Fibroblast of the aortic adventitia (primary cell): ENCODE data around the gene BLOC1S1. TPM values are rescaled to one million over a fixed set of nuclear protein-coding genes. Genes with fewer than 3 reads are reported as not detected.

Source experiments
- DNase-seq: peaks from one replicate; pipeline ENCODE4 v3.0.0-alpha.2; 2010; ENCODE audit warnings: low read depth
- H3K4me3 ChIP-seq: 2 replicates; pipeline ENCODE4 v1.5.1; 2011; ENCODE audit warnings: low read depth, mild to moderate bottlenecking, control low read depth, low read length, moderate library complexity
- total RNA-seq: library from RNA; depleted of rRNA; stranded (reverse); fragments of >200 nt; gene quantifications from 2 replicates; pipeline ENCODE4 v1.2.3, GENCODE V29; 2012; ENCODE audit warnings: low replicate concordance
- TF ChIP-seq, protein P1 (sequence below): IDR thresholded peaks from 2 replicates; pipeline ENCODE4 v1.5.1; 2011; ENCODE audit warnings: mild to moderate bottlenecking, low read length, control low read depth, inconsistent platforms; ENCODE audit not compliant: insufficient read depth

BLOC1S1 gene
- 64.1 and 70.2 TPM in 2 replicates for total RNA-seq

DNA sequence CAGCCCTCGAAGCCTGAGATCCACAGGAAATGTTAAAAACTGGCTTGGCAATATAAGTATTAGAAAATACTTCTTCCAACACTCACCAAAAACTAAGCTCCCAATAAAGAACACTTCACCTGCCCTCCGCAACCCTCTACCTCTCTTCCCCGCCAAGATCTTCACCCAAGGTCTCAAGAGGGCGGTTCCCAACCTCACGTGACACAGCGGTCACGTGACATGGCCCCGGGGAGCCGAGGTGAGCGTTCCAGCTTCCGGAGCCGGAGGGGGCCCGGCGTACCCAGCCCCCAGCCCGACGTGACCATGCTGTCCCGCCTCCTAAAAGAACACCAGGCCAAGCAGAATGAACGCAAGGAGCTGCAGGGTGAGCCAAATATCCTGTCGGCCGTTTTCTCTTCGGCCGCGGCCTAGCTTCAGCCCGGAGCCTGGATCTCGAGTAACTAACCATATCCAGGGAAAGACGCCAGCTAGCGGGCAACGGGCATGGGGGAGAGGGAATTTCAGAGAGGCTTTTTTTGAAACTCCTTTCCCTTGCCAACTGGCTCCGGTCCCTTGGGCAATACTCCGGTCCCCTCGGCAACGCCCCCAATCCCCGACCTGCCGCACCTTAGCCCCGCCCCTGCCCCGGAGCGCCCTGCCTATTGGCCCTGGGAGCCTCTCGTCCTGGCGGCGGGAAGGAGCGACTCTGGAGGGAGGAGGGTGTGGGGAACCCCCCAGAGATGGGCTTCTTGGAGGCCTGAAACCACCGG, at the start of gene BLOC1S1:
BLOC1S1 (plus strand) TSS at position 214 of the 749 bp plus-strand sequence; CDS start at position 220, 6 bp downstream.
- TF ChIP-seq, protein P1, sequence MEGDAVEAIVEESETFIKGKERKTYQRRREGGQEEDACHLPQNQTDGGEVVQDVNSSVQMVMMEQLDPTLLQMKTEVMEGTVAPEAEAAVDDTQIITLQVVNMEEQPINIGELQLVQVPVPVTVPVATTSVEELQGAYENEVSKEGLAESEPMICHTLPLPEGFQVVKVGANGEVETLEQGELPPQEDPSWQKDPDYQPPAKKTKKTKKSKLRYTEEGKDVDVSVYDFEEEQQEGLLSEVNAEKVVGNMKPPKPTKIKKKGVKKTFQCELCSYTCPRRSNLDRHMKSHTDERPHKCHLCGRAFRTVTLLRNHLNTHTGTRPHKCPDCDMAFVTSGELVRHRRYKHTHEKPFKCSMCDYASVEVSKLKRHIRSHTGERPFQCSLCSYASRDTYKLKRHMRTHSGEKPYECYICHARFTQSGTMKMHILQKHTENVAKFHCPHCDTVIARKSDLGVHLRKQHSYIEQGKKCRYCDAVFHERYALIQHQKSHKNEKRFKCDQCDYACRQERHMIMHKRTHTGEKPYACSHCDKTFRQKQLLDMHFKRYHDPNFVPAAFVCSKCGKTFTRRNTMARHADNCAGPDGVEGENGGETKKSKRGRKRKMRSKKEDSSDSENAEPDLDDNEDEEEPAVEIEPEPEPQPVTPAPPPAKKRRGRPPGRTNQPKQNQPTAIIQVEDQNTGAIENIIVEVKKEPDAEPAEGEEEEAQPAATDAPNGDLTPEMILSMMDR, result no peak
- DNase-seq, result peak; percentile 93
- peak within 1 kb of the TSS; percentile 77 for H3K4me3 ChIP-seq

DNA sequence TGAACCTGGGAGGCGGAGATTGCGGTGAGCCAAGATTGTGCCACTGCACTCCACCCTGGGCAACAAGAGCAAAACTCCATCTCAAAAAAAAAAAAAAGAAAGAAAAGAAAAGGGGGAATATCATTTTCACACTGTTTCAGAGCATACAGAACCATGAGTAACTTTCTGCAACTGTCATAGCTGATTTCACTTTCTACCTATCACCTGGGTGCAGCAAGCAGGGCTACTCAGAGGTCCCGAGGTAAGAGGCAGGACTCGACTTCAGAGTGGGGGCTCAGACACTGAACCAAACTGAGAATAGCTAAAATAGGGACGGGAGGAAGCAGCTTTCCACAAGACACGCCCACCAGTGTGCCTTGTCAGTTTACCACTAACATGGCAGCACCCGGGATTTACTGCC, 49.3 kb upstream of the BLOC1S1 start:
- no peak overlapping the region for H3K4me3 ChIP-seq
- TF ChIP-seq, protein P1, result no peak

DNA sequence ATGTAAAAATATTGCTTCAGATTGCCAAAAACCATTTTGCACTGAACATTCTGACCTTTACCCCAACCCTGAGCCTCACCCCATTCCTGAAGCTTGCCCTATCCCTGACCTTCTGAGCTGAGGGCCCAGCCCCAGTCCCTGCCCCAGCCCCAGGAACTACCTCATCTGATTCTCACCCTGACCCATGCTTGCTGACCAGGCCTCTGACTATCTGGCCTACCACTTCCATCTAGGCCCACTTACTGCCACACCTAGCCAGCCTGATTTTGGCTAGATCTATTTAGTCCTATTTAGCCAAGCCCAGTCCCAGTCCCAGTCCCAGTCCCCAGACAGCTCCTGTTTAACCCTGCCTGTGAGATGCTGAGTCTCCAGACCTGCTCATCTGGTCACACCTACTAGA, 45.6 kb upstream of the BLOC1S1 start:
- DNase-seq, result no peak
- TF ChIP-seq, protein P1, result no peak
- no peak overlapping the region for H3K4me3 ChIP-seq

More for the DNA sequence above, 49.3 kb upstream of the BLOC1S1 start:
- DNase-seq, result no peak

DNA sequence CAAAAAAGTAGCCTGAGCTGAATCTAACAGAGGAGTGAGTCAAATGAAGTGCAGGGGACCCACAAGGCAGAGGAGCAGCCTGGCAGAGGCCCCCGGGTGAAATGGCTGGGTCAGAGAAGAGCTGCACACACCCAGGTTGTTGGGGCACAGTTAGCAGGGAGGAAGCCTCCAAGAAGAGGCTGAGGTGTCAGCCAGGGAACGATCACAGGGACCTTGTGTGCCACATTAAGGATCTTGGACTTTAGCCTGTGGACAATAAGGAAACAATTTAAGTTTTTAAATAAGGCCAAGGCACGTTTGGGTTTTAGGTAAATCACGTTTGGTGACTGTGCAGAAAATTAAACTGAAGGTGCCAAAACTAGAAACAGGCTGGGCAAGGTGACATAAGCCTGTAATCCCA, 44.1 kb upstream of the BLOC1S1 start:
- TF ChIP-seq, protein P1, result no peak
- no peak for DNase-seq
- no peak overlapping the region for H3K4me3 ChIP-seq

DNA sequence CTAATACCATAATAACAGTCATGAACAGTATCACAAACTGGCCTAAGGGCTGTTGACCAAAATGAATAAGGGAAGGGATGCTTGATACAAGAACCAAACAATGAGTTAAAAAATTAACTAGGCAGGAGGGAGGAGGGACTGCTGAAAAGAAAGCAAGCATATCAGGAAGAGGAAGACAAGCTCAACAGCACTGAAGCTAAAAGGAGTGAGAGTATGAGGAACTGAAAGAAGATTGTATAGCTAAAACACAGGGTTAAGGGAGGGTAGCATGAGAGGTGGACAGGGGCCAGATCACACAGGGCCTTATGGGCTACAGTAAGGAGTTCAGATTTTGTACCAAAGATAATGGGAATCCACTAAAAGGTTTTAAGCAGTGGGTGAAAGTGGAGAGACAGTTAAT, 42.2 kb upstream of the BLOC1S1 start:
- H3K4me3 ChIP-seq, result no peak overlapping the region
- DNase-seq, result no peak
- TF ChIP-seq, protein P1, result no peak

DNA sequence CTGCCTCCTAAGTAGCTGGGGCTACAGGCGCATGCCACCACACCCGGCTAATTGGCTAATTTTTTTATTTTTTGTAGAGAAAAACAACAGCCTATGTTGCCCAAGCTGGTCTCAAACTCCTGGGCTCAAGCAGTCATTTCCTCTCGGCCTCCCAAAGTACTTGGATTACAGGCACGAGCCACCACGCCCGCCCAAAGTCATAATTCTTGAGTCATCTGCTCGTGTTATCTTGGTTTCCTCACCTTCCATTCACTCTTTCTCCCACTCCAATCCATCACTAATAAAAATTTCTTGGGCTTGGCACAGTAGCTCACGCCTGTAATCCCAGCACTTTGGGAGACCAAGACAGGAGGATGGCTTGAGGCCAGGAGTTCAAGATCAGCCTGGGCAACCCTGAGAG, 40.2 kb upstream of the BLOC1S1 start:
- TF ChIP-seq, protein P1, result no peak
- H3K4me3 ChIP-seq, result no peak overlapping the region
- peak; percentile 15 for DNase-seq

DNA sequence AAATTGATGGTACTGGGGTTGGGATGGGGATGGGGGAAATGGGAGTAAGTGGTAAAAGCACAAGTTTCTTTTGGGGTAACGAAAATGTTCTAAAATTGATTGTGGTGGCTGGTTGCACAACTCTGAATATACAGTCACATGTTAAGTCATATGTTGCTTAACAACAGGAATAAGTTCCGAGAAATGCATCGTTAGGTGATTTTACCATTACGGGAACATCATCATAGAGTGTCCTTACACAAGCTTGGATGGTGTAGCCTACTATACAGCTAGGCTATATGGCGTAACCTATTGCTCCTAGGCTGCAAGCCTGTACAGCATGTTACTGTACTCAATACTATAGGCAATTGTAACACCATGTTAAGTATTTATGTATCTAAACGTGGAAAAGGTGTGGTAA, 39.1 kb upstream of the BLOC1S1 start:
- H3K4me3 ChIP-seq, result no peak overlapping the region
- no peak for DNase-seq

More for the DNA sequence above, 39.1 kb upstream of the BLOC1S1 start:
- TF ChIP-seq, protein P1, result no peak
